Measurements from ENCODE around the gene ZFPL1.

Gene ZFPL1

GRCh38 chr11:65053827-65054508, 30.1 kb upstream of the ZFPL1 start:
- TF ChIP-seq, protein P1, sequence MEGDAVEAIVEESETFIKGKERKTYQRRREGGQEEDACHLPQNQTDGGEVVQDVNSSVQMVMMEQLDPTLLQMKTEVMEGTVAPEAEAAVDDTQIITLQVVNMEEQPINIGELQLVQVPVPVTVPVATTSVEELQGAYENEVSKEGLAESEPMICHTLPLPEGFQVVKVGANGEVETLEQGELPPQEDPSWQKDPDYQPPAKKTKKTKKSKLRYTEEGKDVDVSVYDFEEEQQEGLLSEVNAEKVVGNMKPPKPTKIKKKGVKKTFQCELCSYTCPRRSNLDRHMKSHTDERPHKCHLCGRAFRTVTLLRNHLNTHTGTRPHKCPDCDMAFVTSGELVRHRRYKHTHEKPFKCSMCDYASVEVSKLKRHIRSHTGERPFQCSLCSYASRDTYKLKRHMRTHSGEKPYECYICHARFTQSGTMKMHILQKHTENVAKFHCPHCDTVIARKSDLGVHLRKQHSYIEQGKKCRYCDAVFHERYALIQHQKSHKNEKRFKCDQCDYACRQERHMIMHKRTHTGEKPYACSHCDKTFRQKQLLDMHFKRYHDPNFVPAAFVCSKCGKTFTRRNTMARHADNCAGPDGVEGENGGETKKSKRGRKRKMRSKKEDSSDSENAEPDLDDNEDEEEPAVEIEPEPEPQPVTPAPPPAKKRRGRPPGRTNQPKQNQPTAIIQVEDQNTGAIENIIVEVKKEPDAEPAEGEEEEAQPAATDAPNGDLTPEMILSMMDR (conservative IDR thresholded peaks at IDR 0.05; ENCODE audit: low read depth, low read length) = no peak
- H3K4me3 ChIP-seq (ENCODE audit: low read depth, low read length) = no peak overlapping the region
- no peak for DNase-seq (ENCODE audit: low read depth)

GRCh38 chr11:65055538-65055937, 28.5 kb upstream of the ZFPL1 start:
- no peak for DNase-seq (ENCODE audit: low read depth)
- TF ChIP-seq, protein P1 (conservative IDR thresholded peaks at IDR 0.05; ENCODE audit: low read depth, low read length) = no peak
- H3K4me3 ChIP-seq (ENCODE audit: low read depth, low read length) = no peak overlapping the region

DNA sequence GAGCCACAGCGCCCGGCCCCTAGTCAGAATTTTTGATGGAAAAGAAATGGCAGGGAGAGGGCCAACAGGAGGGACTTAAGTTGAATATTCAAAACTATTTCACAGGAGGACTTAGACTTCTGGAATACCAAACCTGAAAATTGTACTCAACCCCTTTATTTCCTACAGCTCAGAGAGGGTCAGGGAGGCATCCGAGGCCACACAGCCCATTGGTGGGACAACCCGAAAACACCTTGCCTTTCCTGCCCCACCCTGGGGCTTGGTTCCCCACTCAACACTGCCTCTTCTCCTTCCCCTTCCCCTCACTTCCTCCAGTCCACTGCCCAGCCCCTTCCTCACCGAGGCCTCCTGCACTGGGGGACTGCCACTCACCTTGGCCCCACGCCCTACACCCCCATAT, 27.0 kb upstream of the ZFPL1 start:
- H3K4me3 ChIP-seq (ENCODE audit: low read depth, low read length) = no peak overlapping the region
- TF ChIP-seq, protein P1 (conservative IDR thresholded peaks at IDR 0.05; ENCODE audit: low read depth, low read length) = no peak
- DNase-seq (ENCODE audit: low read depth) = no peak

DNA sequence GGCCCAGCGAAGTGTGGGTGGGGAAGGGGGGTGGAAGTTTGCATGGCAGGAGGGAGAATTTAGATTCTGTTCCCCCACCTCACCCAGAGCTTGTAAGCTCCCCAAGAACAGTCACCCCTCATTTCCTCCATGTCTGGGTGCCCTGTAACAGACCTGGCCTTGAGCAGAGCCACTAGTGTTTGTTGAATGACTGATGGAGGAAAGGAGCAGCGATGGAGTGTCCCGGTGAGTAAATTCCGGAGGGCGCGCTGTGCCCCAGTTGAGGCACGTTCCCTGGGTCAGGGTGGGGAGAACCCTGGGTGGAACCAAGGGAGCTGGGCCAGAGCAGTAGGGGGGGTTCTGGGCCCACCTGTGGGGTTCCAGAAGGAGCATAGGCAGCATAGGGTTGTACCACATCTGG, 26.5 kb upstream of the ZFPL1 start:
- H3K4me3 ChIP-seq (ENCODE audit: low read depth, low read length) = no peak overlapping the region
- TF ChIP-seq, protein P1 (conservative IDR thresholded peaks at IDR 0.05; ENCODE audit: low read depth, low read length) = no peak
- no peak for DNase-seq (ENCODE audit: low read depth)

DNA sequence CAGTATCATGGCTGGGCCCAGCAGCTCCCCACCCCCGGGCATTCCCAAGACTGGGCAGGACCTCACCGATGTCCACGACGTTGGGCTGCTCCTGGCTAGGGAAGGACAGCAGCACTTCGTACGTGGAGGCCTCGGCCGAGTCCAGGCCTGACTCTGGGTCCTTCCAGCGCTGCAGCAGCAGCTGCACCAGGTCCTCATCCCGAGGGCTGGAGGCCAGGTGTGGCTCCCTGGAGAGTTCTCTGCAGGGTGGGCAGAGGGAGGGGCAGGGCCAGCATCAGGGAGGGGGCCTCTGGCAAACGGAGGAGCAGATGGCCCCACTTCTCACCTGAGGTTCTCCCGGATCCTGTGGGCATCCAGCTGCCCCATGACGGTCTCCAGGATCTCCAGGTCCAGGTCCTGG, 26.0 kb upstream of the ZFPL1 start:
- TF ChIP-seq, protein P1 (conservative IDR thresholded peaks at IDR 0.05; ENCODE audit: low read depth, low read length) = no peak
- DNase-seq (ENCODE audit: low read depth) = no peak
- H3K4me3 ChIP-seq (ENCODE audit: low read depth, low read length) = no peak overlapping the region

DNA sequence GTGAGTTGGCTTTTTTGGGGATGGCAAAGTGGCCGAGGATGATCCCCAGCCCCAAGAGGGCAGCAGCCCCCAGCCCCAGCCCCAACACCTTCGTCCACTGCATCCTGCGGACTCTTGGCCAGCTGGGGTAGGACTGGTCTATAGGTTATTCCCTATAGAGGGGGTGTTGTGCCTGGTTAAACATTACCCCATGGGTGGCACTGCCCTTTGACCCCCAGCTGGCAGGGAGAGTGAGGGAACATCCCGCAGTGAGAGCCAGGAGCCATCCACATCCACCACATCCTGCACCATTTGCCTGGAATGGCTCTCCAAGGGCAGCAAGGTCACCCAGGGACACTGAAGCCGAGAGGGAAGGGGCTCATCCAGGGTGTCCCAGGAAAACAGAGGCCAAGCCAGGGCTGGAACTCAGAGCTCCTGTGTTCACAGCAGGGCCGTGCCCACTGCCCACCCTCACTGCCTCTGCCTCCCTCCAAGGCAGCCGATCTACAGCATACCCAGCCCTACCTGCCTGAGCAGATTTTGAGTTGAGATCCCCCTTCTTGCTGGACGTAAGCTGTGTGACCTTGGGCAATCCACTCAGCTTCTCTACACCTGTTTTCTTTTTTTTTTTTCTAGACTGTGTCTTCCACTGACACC, 25.5 kb upstream of the ZFPL1 start, which contains the start of gene NAALADL1:
Gene NAALADL1, minus strand, starts transcription at position 135 of the 636 bp plus-strand sequence. Its CDS starts 32 bp downstream, at position 103.
- no peak for DNase-seq (ENCODE audit: low read depth)
- TF ChIP-seq, protein P1 (conservative IDR thresholded peaks at IDR 0.05; ENCODE audit: low read depth, low read length) = no peak
- H3K4me3 ChIP-seq (ENCODE audit: low read depth, low read length) = no peak within 1 kb of the TSS

GRCh38 chr11:65059523-65059922, 24.5 kb upstream of the ZFPL1 start:
- H3K4me3 ChIP-seq (ENCODE audit: low read depth, low read length) = no peak overlapping the region
- TF ChIP-seq, protein P1 (conservative IDR thresholded peaks at IDR 0.05; ENCODE audit: low read depth, low read length) = no peak
- no peak for DNase-seq (ENCODE audit: low read depth)

Measured in choroid plexus epithelial cell (primary cell).